ENCODE measurements around the gene MAPRE2. TPM values are rescaled to one million over a fixed set of nuclear protein-coding genes. Genes with fewer than 3 reads are reported as not detected.

Gene MAPRE2
- total and polyA plus RNA-seq, 11 donors: 36.4 to 190 (median 137) TPM

GRCh38 chr18:35190948-35191697 lies 149.9 kb downstream of the MAPRE2 start:
- H3K9me3 ChIP-seq: no peaks in the 10 kb centered on the region
- H3K27ac ChIP-seq: no peak overlapping the region
- H3K4me3 ChIP-seq: no peak overlapping the region
- DNase-seq: no peak
- H3K27me3 ChIP-seq: no peaks in the 10 kb centered on the region
- no peaks in the 10 kb centered on the region for H3K36me3 ChIP-seq
- no peak for ATAC-seq
- TF ChIP-seq CTCF (IDR thresholded peaks at IDR 0.05) (no peak), POLR2A (IDR thresholded peaks at IDR 0.05) (no peak)
- WGBS, 4 donors: 75 to 83% (median 81%) methylated on average over 4 of the region's 4 CpGs
- intact Hi-C loops (cut with DNase I): loop anchor here in 1 of 10 donors (10.0 kb wide), 1 partner anchor 56 kb away; no protein-coding TSS in a partner anchor
- H3K4me1 ChIP-seq: no peaks in the 10 kb centered on the region

- no peaks in the 10 kb centered on the region for H3K36me3 ChIP-seq
- TF ChIP-seq POLR2A (IDR thresholded peaks at IDR 0.05) (no peak), CTCF (IDR thresholded peaks at IDR 0.05) (no peak)
- WGBS, 4 donors: 83 to 87% (median 86%) methylated on average over 5 of the region's 5 CpGs
- H3K27me3 ChIP-seq: no peaks in the 10 kb centered on the region
- no peaks in the 10 kb centered on the region for H3K9me3 ChIP-seq
- intact Hi-C loops (cut with DNase I): loop anchor here in 1 of 10 donors (10.0 kb wide), 1 partner anchor 57 kb away; no protein-coding TSS in a partner anchor
- DNase-seq (no peak), ATAC-seq (no peak)
- H3K4me3 ChIP-seq: no peak overlapping the region
- no peaks in the 10 kb centered on the region for H3K4me1 ChIP-seq
- H3K27ac ChIP-seq: no peak overlapping the region
These were observed 150.4 kb downstream of the MAPRE2 start for GRCh38 chr18:35191698-35192025.

- no peaks in the 10 kb centered on the region for H3K4me1 ChIP-seq
- H3K9me3 ChIP-seq: no peaks in the 10 kb centered on the region
- H3K4me3 ChIP-seq: no peak overlapping the region
- H3K27me3 ChIP-seq: no peaks in the 10 kb centered on the region
- no peak for DNase-seq
- WGBS, 4 donors: 91 to 97% (median 95%) methylated on average over 4 of the region's 4 CpGs
- no peak overlapping the region for H3K27ac ChIP-seq
- TF ChIP-seq CTCF (IDR thresholded peaks at IDR 0.05) (no peak), POLR2A (IDR thresholded peaks at IDR 0.05) (no peak)
- no peaks in the 10 kb centered on the region for H3K36me3 ChIP-seq
- intact Hi-C loops (cut with DNase I): loop anchor here in 1 of 10 donors (10.0 kb wide), 1 partner anchor 58 kb away; no protein-coding TSS in a partner anchor
- no peak for ATAC-seq
These were observed 151.2 kb downstream of the MAPRE2 start for GRCh38 chr18:35192415-35192814.

Other genes starting within 250 kb of the MAPRE2 start
- 10 to 100 TPM in 8 of 9 donors, 1 to 10 TPM in 1; 7.8 to 20.0 (median 13.8) TPM for gene ZNF397, start 199.6 kb downstream of the MAPRE2 start, total RNA-seq
- gene ZNF397, start 199.6 kb downstream of the MAPRE2 start, polyA plus RNA-seq: 10 to 100 TPM; 10.1 to 13.9 TPM
- 10 to 100 TPM in 8 of 9 donors, 1 to 10 TPM in 1; 9.4 to 18.1 (median 13.8) TPM for gene ZSCAN30, start 248.8 kb downstream of the MAPRE2 start, total RNA-seq
- 10 to 100 TPM in 1 of 2 donors, 1 to 10 TPM in 1; 6.2 to 17.1 TPM for gene ZSCAN30, start 248.8 kb downstream of the MAPRE2 start, polyA plus RNA-seq

Data from heart left ventricle (tissue), 16 donors.